NCI-H146 (cell line): Measurements from ENCODE around the gene ACSM4.
"Not testable (repeated sequence)": the region's sequence is repeated elsewhere in the genome, so short reads cannot be mapped to it uniquely, and the experiment has no call there.

Source experiments
- DNase-seq: peaks from one replicate; lab custom pipeline; 2025; lab: John Stamatoyannopoulos, UW

The ACSM4 gene, protein sequence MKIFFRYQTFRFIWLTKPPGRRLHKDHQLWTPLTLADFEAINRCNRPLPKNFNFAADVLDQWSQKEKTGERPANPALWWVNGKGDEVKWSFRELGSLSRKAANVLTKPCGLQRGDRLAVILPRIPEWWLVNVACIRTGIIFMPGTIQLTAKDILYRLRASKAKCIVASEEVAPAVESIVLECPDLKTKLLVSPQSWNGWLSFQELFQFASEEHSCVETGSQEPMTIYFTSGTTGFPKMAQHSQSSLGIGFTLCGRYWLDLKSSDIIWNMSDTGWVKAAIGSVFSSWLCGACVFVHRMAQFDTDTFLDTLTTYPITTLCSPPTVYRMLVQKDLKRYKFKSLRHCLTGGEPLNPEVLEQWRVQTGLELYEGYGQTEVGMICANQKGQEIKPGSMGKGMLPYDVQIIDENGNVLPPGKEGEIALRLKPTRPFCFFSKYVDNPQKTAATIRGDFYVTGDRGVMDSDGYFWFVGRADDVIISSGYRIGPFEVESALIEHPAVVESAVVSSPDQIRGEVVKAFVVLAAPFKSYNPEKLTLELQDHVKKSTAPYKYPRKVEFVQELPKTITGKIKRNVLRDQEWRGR

DNA sequence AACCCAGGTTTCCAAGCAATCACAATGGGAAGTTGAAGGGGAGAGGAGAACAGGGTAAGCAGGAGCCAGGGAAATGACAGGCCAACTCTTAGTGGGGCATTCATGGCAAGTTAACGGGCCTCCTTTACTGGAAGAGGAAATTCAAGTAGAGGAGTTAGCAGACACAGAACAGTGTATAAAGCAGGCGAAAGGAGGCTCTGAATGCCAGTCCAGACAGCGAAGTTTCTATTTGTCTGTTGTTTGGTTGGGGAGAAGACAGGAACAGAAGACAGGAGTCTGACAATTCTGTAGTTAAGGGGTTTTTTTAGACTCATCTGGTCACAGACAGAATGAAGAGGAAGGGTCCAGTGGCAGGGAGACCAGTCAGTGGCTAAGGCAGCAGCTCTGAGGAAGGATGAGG lies at the start of gene ACSM4:
Gene ACSM4 (plus strand): TSS at position 301 of the 400 bp plus-strand sequence. CDS start 260 bp downstream, outside the sequence.
- no peak for DNase-seq

DNA sequence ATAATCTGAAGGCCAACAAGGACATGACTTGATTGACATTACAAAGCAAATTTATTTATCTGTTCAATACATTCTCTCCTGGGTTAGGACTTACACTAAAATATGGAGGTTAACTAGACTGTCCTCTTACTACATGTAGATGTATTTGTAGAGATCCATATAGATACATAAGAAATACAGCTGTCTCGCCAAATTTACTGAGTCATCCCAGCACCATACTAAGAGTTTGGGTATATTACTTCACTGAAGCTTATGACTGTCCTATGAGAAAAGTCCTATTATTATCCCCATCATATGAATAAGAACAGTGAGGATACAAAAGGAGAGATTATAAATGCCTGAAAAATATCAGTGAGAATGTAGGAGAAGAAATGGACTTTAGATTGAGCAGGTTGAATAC lies 44.8 kb upstream of the ACSM4 start:
- no peak for DNase-seq

GRCh38 chr12:7264538-7264937 lies 39.3 kb upstream of the ACSM4 start:
- DNase-seq: no peak

GRCh38 chr12:7265251-7265650 lies 38.6 kb upstream of the ACSM4 start:
- DNase-seq: no peak

GRCh38 chr12:7269273-7269672 lies 34.6 kb upstream of the ACSM4 start:
- no peak for DNase-seq

GRCh38 chr12:7271893-7272514 lies 31.9 kb upstream of the ACSM4 start:
- no peak for DNase-seq

DNA sequence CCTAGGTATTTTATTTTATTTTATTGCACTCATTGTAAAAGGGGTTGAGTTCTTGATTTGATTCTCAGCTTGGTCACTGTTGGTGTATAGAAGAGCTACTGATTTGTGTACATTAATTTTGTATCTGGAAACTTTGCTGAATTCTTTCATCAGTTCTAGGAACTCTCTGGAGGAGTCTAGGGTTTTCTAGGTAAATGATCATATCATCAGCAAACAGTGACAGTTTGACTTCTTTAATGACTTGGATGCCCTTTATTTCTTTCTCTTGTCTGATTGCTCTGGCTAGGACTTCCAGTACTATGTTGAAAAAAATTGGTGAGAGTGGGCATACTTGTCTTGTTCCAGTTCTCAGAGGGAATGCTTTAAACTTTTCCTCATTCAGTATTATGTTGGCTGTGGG lies 28.4 kb upstream of the ACSM4 start:
- DNase-seq: not testable (repeated sequence)

GRCh38 chr12:7282844-7283243 lies 21.0 kb upstream of the ACSM4 start:
- DNase-seq: no peak

DNA sequence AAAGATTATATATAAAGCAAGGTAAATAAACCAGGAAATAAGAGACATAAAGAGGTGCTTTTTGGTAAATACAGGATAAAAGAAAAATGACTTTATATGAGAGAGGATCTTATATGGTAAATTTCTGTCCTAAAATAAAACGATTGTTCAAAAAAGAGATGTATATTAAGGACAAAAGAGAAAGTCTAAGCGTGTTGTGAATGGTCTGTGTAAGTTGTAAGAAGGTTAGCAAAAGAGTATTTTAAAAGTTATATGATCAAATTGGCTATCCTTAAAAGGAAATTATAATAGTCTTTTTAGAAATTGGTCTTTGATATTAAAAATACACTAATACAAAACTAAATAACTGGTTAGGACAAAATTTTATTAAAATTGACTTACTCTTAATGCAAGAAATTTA lies 14.1 kb upstream of the ACSM4 start:
- no peak for DNase-seq

DNA sequence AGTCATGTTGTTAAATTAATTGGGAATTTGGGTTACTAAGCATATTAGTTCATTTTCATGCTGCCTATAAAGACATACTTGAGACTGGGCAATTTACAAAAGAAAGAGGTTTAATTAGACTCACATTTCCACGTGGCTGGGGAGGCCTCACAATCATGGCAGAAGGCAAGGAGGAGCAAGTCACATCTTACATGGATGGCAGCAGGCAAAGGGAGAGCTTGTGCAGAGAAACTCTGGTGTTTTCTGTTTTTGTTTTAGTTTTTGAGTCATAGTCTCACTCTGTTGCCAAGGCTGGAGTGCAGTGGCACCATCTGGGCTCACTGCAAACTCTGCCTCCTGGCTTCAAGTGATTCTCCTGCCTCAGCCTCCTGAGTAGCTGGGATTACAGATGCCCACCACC lies 13.3 kb upstream of the ACSM4 start:
- DNase-seq: not testable (repeated sequence)

DNA sequence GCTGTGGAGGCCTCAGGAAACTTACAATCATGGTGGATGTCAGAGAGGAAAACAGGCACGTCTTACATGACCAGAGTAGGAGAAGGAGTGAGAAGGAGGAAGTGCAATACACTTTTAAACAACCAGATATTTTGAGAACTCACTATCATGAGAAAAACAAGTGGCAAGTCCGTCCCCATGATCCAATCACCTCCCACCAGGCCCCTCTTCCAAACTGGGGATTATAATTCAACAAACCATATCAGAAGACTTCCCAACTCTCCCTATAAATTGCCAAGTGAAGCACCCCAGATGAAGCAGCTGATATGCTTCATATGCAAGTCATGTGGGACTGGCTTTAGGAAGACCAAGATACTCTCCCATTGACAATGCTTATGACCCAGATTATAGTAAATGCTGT lies 11.6 kb upstream of the ACSM4 start:
- no peak for DNase-seq

DNA sequence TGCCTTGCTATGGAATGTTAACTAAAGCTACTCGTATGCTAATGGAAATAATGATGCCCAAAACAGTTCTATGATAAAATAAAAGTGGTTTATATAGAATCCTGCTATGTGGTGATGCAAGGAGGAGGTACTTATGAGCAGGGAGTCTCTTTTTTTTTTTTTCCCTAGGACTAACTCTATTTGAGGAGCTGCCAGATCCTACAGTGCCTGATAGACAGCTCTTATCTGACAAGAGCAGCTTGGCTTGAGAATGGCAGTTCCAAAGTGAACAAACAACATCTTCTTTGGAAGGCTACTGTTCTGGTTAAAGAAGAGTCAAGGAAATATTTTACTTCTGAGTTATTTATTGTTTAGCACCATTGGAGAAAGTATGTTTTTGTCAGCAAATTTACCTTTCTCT lies 10.2 kb upstream of the ACSM4 start:
- no peak for DNase-seq

GRCh38 chr12:7295529-7295928 lies 8.3 kb upstream of the ACSM4 start:
- no peak for DNase-seq

DNA sequence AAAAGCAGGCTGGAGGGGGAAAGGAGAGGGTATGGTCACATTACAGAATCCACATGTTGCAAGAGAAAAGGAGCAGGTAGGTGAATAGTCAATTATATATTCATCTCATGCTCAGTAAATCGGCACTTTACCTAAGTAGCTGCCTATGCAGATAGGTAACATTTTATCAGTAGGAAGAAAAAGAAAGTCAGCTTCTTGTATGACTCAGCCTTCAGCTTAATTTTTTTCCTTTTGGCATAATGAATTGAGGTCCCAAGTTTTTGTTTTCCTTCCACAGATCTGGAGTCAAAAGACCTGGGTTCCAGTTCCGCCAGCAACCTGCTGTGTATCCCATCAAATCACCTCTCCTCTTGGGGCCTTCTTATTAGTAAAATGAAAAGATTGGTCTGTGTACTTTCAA lies 6.0 kb upstream of the ACSM4 start:
- no peak for DNase-seq

DNA sequence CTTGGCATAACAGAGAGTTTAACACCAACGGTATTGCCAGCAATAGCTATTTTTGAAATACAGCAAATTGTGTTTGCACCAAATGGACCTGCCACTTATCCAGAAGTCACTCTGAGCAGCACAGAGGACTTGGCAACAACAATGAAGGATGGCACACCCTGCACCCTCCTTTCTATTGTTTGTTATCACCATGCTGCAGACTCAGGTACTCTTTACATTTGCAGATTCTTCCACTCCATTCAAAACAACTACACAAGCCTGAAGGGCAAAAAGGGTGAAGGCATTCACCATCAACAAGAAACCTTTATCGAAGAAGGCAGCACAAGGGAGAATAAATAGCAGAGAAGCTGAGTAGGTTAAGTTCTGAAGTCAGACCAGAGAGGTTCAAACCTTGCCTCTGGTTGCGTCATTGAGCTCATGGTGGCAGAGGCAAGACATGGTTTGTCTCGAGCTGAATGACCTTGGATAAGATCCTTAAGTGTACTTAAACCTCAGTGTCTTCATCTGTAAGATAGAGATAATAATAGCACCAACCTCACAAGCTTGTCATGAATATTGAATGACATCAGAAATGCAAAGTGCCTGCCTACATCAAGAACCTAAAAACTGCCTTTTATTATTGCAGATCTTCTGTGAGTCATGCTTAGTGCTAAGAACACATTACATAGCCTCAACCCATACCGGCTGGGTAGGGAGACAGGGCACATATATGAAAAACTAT lies 1.4 kb upstream of the ACSM4 start:
- DNase-seq: no peak

DNA sequence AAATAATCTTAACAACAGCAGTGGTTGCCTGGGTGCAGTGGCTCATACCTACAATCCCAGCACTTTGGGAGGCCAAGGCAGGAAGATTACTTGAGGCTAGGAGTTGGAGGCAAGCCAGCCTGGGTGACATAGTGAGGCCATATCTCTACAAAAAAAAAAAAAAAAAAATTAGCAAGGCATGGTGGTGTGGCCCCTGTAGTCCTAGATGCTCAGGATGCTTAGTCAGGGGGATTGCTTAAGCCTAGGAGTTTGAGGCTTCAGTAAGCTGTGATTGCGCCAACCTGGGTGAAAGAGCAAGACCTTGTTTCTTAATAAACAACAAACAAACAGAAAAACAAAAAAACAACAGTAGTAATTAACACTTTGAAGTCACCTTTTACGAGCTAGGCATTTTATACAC lies 642 bp upstream of the ACSM4 start:
- no peak for DNase-seq

- DNase-seq: no peak
Measured at GRCh38 chr12:7304456-7304855, 584 bp downstream of the ACSM4 start.

GRCh38 chr12:7310070-7310469 lies 6.2 kb downstream of the ACSM4 start:
- no peak for DNase-seq

GRCh38 chr12:7319930-7320329 lies 16.1 kb downstream of the ACSM4 start:
- no peak for DNase-seq

DNA sequence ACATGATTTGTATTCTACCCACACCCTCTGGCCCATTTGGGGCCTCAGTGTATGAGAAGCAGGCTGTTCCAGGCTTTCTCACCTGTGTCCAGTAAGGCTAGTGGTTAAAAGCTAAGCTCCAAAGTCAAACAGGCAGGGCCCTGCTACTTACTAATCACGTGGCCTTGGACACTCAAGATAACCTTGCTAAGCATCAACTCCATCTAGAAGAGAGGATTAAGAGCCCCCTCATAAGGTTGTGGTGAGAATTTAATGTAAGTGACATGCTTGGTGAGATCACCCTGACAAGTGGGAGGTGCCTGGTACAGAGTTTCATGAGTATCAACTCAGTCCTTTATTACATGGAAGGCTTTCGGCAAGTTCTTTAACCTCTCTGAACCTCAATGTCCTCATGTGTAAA lies 17.8 kb downstream of the ACSM4 start:
- no peak for DNase-seq

DNA sequence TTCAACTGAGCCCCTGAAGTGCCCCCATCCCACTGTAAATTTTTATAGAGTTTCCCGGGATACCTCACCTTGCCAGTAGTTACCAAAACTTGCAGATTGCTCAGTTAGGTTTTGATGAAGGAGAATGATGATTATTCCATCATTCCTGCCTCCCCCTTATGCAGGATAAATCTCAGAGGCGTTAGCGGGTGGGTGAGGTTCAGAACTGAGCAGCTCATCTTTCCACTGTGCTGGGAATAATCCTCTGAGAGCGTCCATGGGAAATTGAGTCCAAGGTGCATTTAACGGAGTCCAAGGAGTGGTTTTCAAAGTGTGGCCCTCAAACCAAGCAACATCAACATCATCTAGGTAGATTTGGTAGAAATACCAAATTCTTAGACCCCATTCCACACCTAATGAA lies 18.7 kb downstream of the ACSM4 start:
- no peak for DNase-seq

DNA sequence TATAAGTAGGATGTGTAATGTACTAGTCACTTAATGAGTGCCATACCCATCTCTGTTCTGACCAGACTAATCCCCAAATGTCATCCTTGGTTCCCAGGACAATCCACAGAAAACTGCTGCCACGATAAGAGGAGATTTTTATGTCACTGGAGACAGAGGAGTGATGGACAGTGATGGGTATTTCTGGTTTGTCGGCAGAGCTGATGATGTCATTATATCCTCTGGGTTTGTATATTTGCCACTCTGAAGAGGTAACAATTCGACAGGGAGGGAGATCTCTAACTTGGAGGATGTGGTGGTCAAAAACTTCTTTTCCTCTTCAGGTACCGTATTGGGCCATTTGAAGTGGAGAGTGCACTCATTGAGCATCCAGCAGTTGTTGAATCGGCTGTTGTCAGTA lies 20.3 kb downstream of the ACSM4 start:
- no peak for DNase-seq

GRCh38 chr12:7327918-7328317 lies 24.0 kb downstream of the ACSM4 start:
- no peak for DNase-seq
